ENCODE measurements around the gene MEGF6.
A peak's percentile ranks its signal among the peaks of the same experiment; 100 is the strongest.

Gene MEGF6

GRCh38 chr1:3606779-3607702 is 4.3 kb downstream of the MEGF6 start:
- DNase-seq, result no peak

GRCh38 chr1:3604997-3605823 is 6.1 kb downstream of the MEGF6 start:
- DNase-seq, result no peak

GRCh38 chr1:3604468-3604974 is 6.8 kb downstream of the MEGF6 start:
- no peak for DNase-seq

- no peak for DNase-seq
Observed at GRCh38 chr1:3603571-3604467, 7.5 kb downstream of the MEGF6 start.

GRCh38 chr1:3603156-3603555 is 8.2 kb downstream of the MEGF6 start:
- DNase-seq, result no peak

GRCh38 chr1:3602375-3602774 is 8.9 kb downstream of the MEGF6 start:
- no peak for DNase-seq

- DNase-seq, result no peak
Observed at GRCh38 chr1:3601743-3602142, 9.6 kb downstream of the MEGF6 start.

- no peak for DNase-seq
Observed at GRCh38 chr1:3600354-3600753, 11.0 kb downstream of the MEGF6 start.

GRCh38 chr1:3599816-3600215 is 11.5 kb downstream of the MEGF6 start:
- DNase-seq, result no peak

- DNase-seq, result no peak
Observed at GRCh38 chr1:3599286-3599811, 12.0 kb downstream of the MEGF6 start.

GRCh38 chr1:3598522-3599285 is 12.6 kb downstream of the MEGF6 start:
- DNase-seq, result no peak

GRCh38 chr1:3598051-3598491 is 13.2 kb downstream of the MEGF6 start:
- no peak for DNase-seq

- peak; percentile 24 for DNase-seq
Observed at GRCh38 chr1:3597599-3597964, 13.7 kb downstream of the MEGF6 start.

GRCh38 chr1:3596663-3597598 is 14.4 kb downstream of the MEGF6 start:
- no peak for DNase-seq

- DNase-seq, result no peak
Observed at GRCh38 chr1:3595949-3596348, 15.4 kb downstream of the MEGF6 start.

- no peak for DNase-seq
Observed at GRCh38 chr1:3594706-3595377, 16.5 kb downstream of the MEGF6 start.

GRCh38 chr1:3593745-3594144 is 17.6 kb downstream of the MEGF6 start:
- no peak for DNase-seq

- DNase-seq, result no peak
Observed at GRCh38 chr1:3593334-3593733, 18.0 kb downstream of the MEGF6 start.

- no peak for DNase-seq
Observed at GRCh38 chr1:3590951-3591865, 20.1 kb downstream of the MEGF6 start.
